GM12878 (cell line): ENCODE measurements around the gene FNTB. TPM values are rescaled to one million over a fixed set of nuclear protein-coding genes. Genes with fewer than 3 reads are reported as not detected.

Experiments
- ATAC-seq: fragments of 200-7000 bp; cut with Tn5 transposase; 3 replicates; pipeline ENCODE4 v1.9.1; 2020; ENCODE audit warnings: mild to moderate bottlenecking, moderate library complexity
- BruUV-seq: library from RNA; stranded (reverse); fragments of 400-500 nt; replicated peaks from 2 replicates; lab custom pipeline; 2021; lab: Mats Ljungman, UMichigan
- CTCF ChIA-PET: fragments of 300-600 bp; sonication (Branson Sonifier 250); formaldehyde crosslinking; extraction: SDS; loops from one replicate; lab custom pipeline; 2021; ENCODE audit warnings: inconsistent platforms; lab: Yijun Ruan, JAX
- POLR2A ChIA-PET: fragments of 350-600 bp; formaldehyde crosslinking; extraction: SDS; loops from one replicate; lab custom pipeline; 2021; ENCODE audit warnings: inconsistent platforms; lab: Charles Lee
- RAD21 ChIA-PET: fragments of 300-600 bp; sonication (Branson Sonifier 250); formaldehyde crosslinking; loops from one replicate; lab custom pipeline; 2023; ENCODE audit warnings: antibody characterized with exemption; ENCODE audit not compliant: unreplicated experiment; lab: Charles Lee
- SMC1A ChIA-PET: fragments of 300-600 bp; sonication (Branson Sonifier 250); formaldehyde crosslinking; loops from one replicate; lab custom pipeline; 2023; ENCODE audit not compliant: unreplicated experiment, uncharacterized antibody; lab: Charles Lee
- DNase-seq: peaks from one replicate; pipeline ENCODE4 v3.0.0-alpha.2; 2011; ENCODE audit warnings: low read depth, low spot score
- FAIRE-seq: peaks from 3 replicates; lab custom pipeline; 2011; peaks lifted over from hg19 to GRCh38; lab: Jason Lieb, UNC
- H2AFZ ChIP-seq: 2 replicates; pipeline ENCODE4 v1.6.0; 2011; ENCODE audit warnings: low read depth, low read length, control low read depth; ENCODE audit not compliant: control insufficient read depth
- H3K27ac ChIP-seq: 2 replicates; pipeline ENCODE4 v1.5.1; 2011; ENCODE audit warnings: control low read depth; ENCODE audit not compliant: control insufficient read depth, insufficient read depth
- H3K27me3 ChIP-seq, 2 experiments: replicated peaks in 1 of 2; 2 replicates each; pipeline versions ENCODE4 v1.6.0 to v1.6.1; 2011; ENCODE audit warnings: low read length in 1 of 2; ENCODE audit not compliant: control insufficient read depth in 2 of 2, insufficient read depth in 2 of 2
- H3K36me3 ChIP-seq, 2 experiments: 2 replicates each; pipeline ENCODE4 v1.5.1; 2011; ENCODE audit warnings: low read length in 1 of 2; ENCODE audit not compliant: control insufficient read depth in 2 of 2, insufficient read depth in 2 of 2
- H3K4me1 ChIP-seq: 2 replicates; pipeline ENCODE4 v1.6.1; 2011; ENCODE audit warnings: mild to moderate bottlenecking, low read length, moderate library complexity, mixed read lengths; ENCODE audit not compliant: control insufficient read depth, insufficient read depth
- H3K4me2 ChIP-seq: 2 replicates; pipeline ENCODE4 v1.6.0; 2011; ENCODE audit warnings: control low read depth; ENCODE audit not compliant: control insufficient read depth, insufficient read depth
- H3K4me3 ChIP-seq: fragments of 200-600 bp; sonication (generic); 2 replicates; pipeline ENCODE4 v1.5.1; 2016
- H3K79me2 ChIP-seq: 2 replicates; pipeline ENCODE4 v1.6.0; 2011; ENCODE audit warnings: low read length; ENCODE audit not compliant: control insufficient read depth, insufficient read depth
- H3K9ac ChIP-seq: 2 replicates; pipeline ENCODE4 v1.8.0; 2011; ENCODE audit warnings: low read length, control low read depth, mixed read lengths; ENCODE audit not compliant: control insufficient read depth, insufficient read depth
- H3K9me3 ChIP-seq: replicated peaks from 3 replicates; pipeline ENCODE4 v1.5.1; 2011; ENCODE audit warnings: mild to moderate bottlenecking, low read length; ENCODE audit not compliant: control insufficient read depth, insufficient read depth
- H4K20me1 ChIP-seq: 2 replicates; pipeline ENCODE4 v1.6.0; 2011; ENCODE audit not compliant: control insufficient read depth, insufficient read depth
- CHD1 ChIP-seq: IDR thresholded peaks from 2 replicates; pipeline ENCODE4 v1.6.1; 2012; ENCODE audit warnings: low read depth, low read length, improper control_type of control experiment
- FOXM1 ChIP-seq: IDR thresholded peaks from 2 replicates; pipeline ENCODE4 v1.6.1; 2012; ENCODE audit warnings: low read depth, mild to moderate bottlenecking, inconsistent platforms, low read length, moderate library complexity
- GATAD2B ChIP-seq: fragments of 450-650 bp; conservative IDR thresholded peaks from 2 replicates; pipeline ENCODE4 v1.6.1; 2017; ENCODE audit warnings: low read depth, mild to moderate bottlenecking, moderate library complexity
- NFIC ChIP-seq: IDR thresholded peaks from 2 replicates; pipeline ENCODE4 v1.6.1; 2012; ENCODE audit warnings: low read depth, mild to moderate bottlenecking, inconsistent platforms, low read length, moderate library complexity
- RB1 ChIP-seq: fragments of 450-650 bp; formaldehyde crosslinking; IDR thresholded peaks from 2 replicates; pipeline ENCODE4 v1.6.1; 2017; ENCODE audit warnings: mild to moderate bottlenecking, borderline replicate concordance
- SMARCA5 ChIP-seq: fragments of 450-650 bp; IDR thresholded peaks from 2 replicates; pipeline ENCODE4 v1.6.1; 2017; ENCODE audit warnings: mild to moderate bottlenecking
- SUZ12 ChIP-seq: fragments of 200-600 bp; sonication (generic); IDR thresholded peaks from one replicate; pipeline ENCODE4 v1.6.1; 2018; ENCODE audit warnings: antibody characterized with exemption, mild to moderate bottlenecking; ENCODE audit not compliant: unreplicated experiment
- TCF7 ChIP-seq: IDR thresholded peaks from 2 replicates; pipeline ENCODE4 v1.6.1; 2014; ENCODE audit warnings: antibody characterized with exemption, borderline replicate concordance
- YBX1 ChIP-seq: fragments of 450-650 bp; IDR thresholded peaks from 2 replicates; pipeline ENCODE4 v1.6.1; 2016; ENCODE audit warnings: antibody characterized with exemption
- WGBS: methylation state at CpG from one replicate; pipeline ENCODE4 v1.1.6; 2016; ENCODE audit warnings: low lambda C conversion rate; ENCODE audit not compliant: insufficient replicate concordance, insufficient coverage; ENCODE audit errors: missing lambda C conversion rate; 5-methylcytosine and 5-hydroxymethylcytosine counted together
- in situ Hi-C: fragments of 300-500 bp; cut with MboI; formaldehyde crosslinking; loops from 9 replicates; pipeline ENCODE4 v1.14.3; 2018; ENCODE audit warnings: mixed read lengths
- intact Hi-C: fragments of 100-400 bp; cut with micrococcal nuclease; formaldehyde crosslinking; loops from one replicate; pipeline ENCODE4 v1.14.2; 2022; ENCODE audit not compliant: unreplicated experiment
- polyA plus RNA-seq, 11 experiments: library from polyadenylated mRNA; depleted of rRNA in 4 of 11; unstranded in 6 of 11; stranded (reverse) in 5 of 11; fragments of >200 nt; fragmentation: Nextera tagmentation in 4 of 11; fragmentation: Illumina TruSeq in 1 of 11; extraction: Ambion mirVana in 4 of 11; extraction: Trizol in 1 of 11; gene quantifications; 1 replicate in 1 of 11; 2 replicates in 10 of 11; pipeline versions ENCODE4 v1.2.1 to v1.2.3, GENCODE V29; 2011 to 2016; ENCODE audit warnings: inconsistent platforms in 2 of 11, missing spikeins in 2 of 11, low read depth in 1 of 11
- total RNA-seq, 4 experiments: library from RNA; depleted of rRNA in 3 of 4; stranded (reverse); fragments of >200 nt in 3 of 4; fragmentation: Illumina TruSeq in 1 of 4; extraction: Trizol in 1 of 4; gene quantifications; 2 replicates each; pipeline versions ENCODE4 v1.2.1 to v1.2.3, GENCODE V29; 2013 to 2021
- TF ChIP-seq, protein P1 (sequence below): fragments of 450-650 bp; IDR thresholded peaks from 2 replicates; pipeline ENCODE4 v1.6.1; 2016; ENCODE audit warnings: mild to moderate bottlenecking
- TF ChIP-seq, protein P2 (sequence below): IDR thresholded peaks from 2 replicates; pipeline ENCODE4 v1.6.1; 2012; ENCODE audit warnings: low read depth, low read length, improper control_type of control experiment
- TF ChIP-seq, protein P3 (sequence below): fragments of 450-650 bp; IDR thresholded peaks from 2 replicates; pipeline ENCODE4 v1.6.1; 2016; ENCODE audit warnings: mild to moderate bottlenecking
- TF ChIP-seq, protein P4 (sequence below): fragments of 450-650 bp; conservative IDR thresholded peaks from 2 replicates; pipeline ENCODE4 v1.6.1; 2017; ENCODE audit warnings: mild to moderate bottlenecking, moderate library complexity
- TF ChIP-seq, protein P5 (sequence below): fragments of 450-650 bp; formaldehyde crosslinking; IDR thresholded peaks from 2 replicates; pipeline ENCODE4 v1.4.0; 2022; ENCODE audit warnings: mild to moderate bottlenecking, moderate library complexity

The FNTB gene
- total and polyA plus RNA-seq, 10 of the 15 experiments (the other 5 are each of a cell fraction or from before 2014, with no cell fraction given) = 10.4 to 25.1 (median 16.7) TPM

DNA sequence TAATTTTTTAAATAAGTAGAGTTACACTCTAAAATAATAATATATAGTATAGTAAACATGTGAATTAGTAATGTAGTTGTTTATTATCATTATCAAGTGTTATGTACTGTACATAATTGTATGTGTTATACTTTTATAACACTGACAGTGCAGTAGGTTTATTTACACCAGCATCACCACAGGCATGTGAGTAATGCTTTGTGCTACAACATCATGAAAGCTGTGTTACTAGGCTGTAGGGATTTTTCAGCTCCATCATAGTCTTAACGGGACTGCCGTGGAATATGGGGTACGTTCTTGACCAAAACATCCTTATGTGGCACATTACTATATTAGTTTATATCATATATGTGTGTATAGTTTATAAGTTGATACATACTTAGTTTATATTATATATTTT lies 8.6 kb downstream of the FNTB start:
- ChIA-PET CTCF (interaction anchor here (0.6 to 3.3 kb wide), 4 partner anchors 9 to 472 kb away, joined by 3 to 11 read pairs (median 6); no protein-coding TSS in a partner anchor), POLR2A (interaction anchor here (0.8 to 1.0 kb wide), 2 partner anchors 8 to 10 kb away, joined by 3 read pairs; partner anchors contain the start of gene FNTB), RAD21 (interaction anchor here (1.0 to 1.1 kb wide), 2 partner anchors 8 to 11 kb away, joined by 3 to 4 read pairs; partner anchors contain the start of gene FNTB), SMC1A (interaction anchor here (0.9 to 1.4 kb wide), 6 partner anchors 8 to 81 kb away, joined by 3 to 4 read pairs (median 4); partner anchors contain the start of genes CHURC1 and FNTB)
- Histone ChIP-seq H2AFZ (no peak overlapping the region), H3K27me3 (no peaks in the 10 kb centered on the region), H4K20me1 (no peaks in the 10 kb centered on the region), H3K79me2 (peaks cover 68% of the 10 kb centered on the region), H3K9me3 (no peaks in the 10 kb centered on the region), H3K27ac (no peak overlapping the region), H3K4me1 (peaks cover 45% of the 10 kb centered on the region), H3K9ac (no peak overlapping the region), H3K4me3 (no peak overlapping the region), H3K36me3 (no peaks in the 10 kb centered on the region), H3K4me2 (no peak overlapping the region)
- in situ Hi-C loops = no loop called here
- TF ChIP-seq SMARCA5 (no peak), RB1 (no peak), GATAD2B (no peak), FOXM1 (no peak), YBX1 (no peak), CHD1 (no peak), NFIC (no peak), TCF7 (no peak), SUZ12 (no peak)
- TF ChIP-seq, protein P1, sequence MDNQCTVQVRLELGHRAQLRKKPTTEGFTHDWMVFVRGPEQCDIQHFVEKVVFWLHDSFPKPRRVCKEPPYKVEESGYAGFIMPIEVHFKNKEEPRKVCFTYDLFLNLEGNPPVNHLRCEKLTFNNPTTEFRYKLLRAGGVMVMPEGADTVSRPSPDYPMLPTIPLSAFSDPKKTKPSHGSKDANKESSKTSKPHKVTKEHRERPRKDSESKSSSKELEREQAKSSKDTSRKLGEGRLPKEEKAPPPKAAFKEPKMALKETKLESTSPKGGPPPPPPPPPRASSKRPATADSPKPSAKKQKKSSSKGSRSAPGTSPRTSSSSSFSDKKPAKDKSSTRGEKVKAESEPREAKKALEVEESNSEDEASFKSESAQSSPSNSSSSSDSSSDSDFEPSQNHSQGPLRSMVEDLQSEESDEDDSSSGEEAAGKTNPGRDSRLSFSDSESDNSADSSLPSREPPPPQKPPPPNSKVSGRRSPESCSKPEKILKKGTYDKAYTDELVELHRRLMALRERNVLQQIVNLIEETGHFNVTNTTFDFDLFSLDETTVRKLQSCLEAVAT = no peak
- TF ChIP-seq, protein P2, sequence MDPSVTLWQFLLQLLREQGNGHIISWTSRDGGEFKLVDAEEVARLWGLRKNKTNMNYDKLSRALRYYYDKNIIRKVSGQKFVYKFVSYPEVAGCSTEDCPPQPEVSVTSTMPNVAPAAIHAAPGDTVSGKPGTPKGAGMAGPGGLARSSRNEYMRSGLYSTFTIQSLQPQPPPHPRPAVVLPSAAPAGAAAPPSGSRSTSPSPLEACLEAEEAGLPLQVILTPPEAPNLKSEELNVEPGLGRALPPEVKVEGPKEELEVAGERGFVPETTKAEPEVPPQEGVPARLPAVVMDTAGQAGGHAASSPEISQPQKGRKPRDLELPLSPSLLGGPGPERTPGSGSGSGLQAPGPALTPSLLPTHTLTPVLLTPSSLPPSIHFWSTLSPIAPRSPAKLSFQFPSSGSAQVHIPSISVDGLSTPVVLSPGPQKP = no peak
- TF ChIP-seq, protein P3, sequence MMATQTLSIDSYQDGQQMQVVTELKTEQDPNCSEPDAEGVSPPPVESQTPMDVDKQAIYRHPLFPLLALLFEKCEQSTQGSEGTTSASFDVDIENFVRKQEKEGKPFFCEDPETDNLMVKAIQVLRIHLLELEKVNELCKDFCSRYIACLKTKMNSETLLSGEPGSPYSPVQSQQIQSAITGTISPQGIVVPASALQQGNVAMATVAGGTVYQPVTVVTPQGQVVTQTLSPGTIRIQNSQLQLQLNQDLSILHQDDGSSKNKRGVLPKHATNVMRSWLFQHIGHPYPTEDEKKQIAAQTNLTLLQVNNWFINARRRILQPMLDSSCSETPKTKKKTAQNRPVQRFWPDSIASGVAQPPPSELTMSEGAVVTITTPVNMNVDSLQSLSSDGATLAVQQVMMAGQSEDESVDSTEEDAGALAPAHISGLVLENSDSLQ = no peak
- TF ChIP-seq, protein P4, sequence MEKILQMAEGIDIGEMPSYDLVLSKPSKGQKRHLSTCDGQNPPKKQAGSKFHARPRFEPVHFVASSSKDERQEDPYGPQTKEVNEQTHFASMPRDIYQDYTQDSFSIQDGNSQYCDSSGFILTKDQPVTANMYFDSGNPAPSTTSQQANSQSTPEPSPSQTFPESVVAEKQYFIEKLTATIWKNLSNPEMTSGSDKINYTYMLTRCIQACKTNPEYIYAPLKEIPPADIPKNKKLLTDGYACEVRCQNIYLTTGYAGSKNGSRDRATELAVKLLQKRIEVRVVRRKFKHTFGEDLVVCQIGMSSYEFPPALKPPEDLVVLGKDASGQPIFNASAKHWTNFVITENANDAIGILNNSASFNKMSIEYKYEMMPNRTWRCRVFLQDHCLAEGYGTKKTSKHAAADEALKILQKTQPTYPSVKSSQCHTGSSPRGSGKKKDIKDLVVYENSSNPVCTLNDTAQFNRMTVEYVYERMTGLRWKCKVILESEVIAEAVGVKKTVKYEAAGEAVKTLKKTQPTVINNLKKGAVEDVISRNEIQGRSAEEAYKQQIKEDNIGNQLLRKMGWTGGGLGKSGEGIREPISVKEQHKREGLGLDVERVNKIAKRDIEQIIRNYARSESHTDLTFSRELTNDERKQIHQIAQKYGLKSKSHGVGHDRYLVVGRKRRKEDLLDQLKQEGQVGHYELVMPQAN = no peak
- TF ChIP-seq, protein P5, sequence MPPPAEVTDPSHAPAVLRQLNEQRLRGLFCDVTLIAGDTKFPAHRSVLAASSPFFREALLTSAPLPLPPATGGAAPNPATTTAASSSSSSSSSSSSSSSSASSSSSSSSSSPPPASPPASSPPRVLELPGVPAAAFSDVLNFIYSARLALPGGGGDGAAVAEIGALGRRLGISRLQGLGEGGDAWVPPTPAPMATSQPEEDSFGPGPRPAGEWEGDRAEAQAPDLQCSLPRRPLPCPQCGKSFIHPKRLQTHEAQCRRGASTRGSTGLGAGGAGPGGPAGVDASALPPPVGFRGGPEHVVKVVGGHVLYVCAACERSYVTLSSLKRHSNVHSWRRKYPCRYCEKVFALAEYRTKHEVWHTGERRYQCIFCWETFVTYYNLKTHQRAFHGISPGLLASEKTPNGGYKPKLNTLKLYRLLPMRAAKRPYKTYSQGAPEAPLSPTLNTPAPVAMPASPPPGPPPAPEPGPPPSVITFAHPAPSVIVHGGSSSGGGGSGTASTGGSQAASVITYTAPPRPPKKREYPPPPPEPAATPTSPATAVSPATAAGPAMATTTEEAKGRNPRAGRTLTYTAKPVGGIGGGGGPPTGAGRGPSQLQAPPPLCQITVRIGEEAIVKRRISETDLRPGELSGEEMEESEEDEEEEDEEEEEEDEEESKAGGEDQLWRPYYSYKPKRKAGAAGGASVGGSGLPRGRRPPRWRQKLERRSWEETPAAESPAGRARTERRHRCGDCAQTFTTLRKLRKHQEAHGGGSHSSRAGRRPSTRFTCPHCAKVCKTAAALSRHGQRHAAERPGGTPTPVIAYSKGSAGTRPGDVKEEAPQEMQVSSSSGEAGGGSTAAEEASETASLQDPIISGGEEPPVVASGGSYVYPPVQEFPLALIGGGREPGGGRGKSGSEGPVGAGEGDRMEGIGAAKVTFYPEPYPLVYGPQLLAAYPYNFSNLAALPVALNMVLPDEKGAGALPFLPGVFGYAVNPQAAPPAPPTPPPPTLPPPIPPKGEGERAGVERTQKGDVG = no peak
- WGBS = 100% methylated on average over 3 of the region's 3 CpGs
- no peak for DNase-seq
- intact Hi-C loops = no loop called here
- FAIRE-seq = no peak
- ATAC-seq = no peak
- BruUV-seq = no TSS peak
